ENCODE measurements around the gene ADGRG3.

The ADGRG3 gene

DNA sequence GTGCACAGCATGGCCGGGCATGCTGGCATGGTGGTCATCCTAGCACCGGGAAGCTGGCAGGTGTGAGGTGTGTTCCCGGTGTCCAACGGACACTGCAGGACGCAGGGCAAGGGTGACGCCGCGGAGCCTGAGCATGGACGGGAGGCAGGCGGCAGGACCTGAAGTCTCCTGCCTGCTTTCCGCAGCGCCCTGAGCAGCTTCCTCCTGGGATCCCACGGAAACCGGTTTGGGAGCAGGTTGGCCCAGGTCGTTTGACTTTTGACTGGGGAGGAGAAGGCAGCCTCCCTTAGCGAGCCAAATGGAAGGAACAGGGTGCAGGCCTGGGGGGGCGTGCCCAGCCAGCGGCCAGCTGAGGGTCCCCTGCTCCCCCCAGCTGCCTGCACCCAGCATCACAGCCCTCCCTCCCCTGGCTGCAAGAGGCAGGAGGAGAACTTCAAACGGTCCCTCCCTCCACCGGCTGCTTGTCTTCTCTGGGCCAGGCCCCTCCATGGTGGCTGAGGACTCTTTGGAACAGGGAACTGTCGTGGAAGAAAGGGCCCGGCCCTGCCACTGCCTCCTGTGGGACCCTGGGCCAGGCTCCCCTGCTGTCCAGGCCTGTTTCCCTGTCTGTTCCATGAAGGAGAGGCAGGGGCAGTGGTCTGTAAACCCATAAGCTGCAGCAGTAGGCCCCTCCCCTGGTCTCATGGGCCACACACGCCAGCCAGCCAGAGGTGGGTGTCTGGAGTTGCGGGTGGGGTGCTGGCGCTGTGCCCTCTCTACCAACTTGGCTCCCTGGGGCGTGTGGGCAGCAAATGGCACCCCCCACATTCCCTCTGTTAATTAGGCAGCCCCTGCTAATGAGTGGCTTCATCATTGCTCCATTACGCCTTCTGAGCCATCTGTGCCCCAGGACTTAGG lies 47.5 kb upstream of the ADGRG3 start:
- TF ChIP-seq, protein P1, sequence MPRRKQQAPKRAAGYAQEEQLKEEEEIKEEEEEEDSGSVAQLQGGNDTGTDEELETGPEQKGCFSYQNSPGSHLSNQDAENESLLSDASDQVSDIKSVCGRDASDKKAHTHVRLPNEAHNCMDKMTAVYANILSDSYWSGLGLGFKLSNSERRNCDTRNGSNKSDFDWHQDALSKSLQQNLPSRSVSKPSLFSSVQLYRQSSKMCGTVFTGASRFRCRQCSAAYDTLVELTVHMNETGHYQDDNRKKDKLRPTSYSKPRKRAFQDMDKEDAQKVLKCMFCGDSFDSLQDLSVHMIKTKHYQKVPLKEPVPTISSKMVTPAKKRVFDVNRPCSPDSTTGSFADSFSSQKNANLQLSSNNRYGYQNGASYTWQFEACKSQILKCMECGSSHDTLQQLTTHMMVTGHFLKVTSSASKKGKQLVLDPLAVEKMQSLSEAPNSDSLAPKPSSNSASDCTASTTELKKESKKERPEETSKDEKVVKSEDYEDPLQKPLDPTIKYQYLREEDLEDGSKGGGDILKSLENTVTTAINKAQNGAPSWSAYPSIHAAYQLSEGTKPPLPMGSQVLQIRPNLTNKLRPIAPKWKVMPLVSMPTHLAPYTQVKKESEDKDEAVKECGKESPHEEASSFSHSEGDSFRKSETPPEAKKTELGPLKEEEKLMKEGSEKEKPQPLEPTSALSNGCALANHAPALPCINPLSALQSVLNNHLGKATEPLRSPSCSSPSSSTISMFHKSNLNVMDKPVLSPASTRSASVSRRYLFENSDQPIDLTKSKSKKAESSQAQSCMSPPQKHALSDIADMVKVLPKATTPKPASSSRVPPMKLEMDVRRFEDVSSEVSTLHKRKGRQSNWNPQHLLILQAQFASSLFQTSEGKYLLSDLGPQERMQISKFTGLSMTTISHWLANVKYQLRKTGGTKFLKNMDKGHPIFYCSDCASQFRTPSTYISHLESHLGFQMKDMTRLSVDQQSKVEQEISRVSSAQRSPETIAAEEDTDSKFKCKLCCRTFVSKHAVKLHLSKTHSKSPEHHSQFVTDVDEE (CRISPR knock-in tag; IDR thresholded peaks at IDR 0.05) = no peak
- ATAC-seq = no peak

DNA sequence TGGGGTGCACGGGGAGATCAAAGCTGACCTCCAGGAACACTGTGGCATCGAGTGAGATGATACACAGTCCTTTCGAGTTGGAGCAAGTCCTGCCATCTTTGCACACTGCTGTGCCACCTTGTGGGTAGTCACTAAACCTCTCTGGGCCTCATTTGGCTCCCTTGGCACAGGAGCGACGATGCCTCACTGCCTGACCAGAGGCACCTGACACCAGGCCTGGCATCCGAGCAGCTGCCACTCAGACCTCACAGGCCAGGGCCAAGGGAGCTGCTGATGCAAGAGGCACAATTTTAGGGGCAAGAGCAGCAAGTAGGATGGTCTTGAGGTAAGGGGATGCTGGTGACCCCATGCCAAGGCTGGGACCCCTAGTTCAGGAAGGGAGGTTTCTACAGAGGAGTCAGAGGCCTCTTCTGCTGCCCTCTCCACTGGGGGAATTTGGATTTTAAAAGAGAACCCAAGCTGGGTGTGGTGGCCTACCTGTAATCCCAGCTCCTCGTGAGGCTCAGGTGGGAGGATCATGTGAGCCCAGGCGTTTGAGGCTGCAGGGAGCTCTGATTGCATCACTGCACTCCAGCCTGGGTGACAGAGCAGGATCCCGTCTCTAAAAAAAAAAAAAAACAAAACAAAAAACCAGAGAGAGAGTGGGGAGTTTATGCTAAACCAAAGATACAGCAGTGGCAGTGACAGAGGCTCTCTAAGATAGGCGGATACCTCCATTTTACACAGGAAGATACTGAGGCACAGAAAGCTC lies 46.4 kb upstream of the ADGRG3 start:
- TF ChIP-seq ARNTL (CRISPR knock-in tag; IDR thresholded peaks at IDR 0.05; ENCODE audit: borderline replicate concordance, low read depth) (no peak), ZNF565 (CRISPR knock-in tag; conservative IDR thresholded peaks at IDR 0.05; ENCODE audit: low read depth) (no peak), ZC3H10 (CRISPR knock-in tag; IDR thresholded peaks at IDR 0.05) (no peak), ZFP30 (CRISPR knock-in tag; IDR thresholded peaks at IDR 0.05) (no peak), ESRRG (CRISPR knock-in tag; IDR thresholded peaks at IDR 0.05) (no peak), TOX (CRISPR knock-in tag; IDR thresholded peaks at IDR 0.05; ENCODE audit: borderline replicate concordance) (no peak)
- no peak for ATAC-seq

DNA sequence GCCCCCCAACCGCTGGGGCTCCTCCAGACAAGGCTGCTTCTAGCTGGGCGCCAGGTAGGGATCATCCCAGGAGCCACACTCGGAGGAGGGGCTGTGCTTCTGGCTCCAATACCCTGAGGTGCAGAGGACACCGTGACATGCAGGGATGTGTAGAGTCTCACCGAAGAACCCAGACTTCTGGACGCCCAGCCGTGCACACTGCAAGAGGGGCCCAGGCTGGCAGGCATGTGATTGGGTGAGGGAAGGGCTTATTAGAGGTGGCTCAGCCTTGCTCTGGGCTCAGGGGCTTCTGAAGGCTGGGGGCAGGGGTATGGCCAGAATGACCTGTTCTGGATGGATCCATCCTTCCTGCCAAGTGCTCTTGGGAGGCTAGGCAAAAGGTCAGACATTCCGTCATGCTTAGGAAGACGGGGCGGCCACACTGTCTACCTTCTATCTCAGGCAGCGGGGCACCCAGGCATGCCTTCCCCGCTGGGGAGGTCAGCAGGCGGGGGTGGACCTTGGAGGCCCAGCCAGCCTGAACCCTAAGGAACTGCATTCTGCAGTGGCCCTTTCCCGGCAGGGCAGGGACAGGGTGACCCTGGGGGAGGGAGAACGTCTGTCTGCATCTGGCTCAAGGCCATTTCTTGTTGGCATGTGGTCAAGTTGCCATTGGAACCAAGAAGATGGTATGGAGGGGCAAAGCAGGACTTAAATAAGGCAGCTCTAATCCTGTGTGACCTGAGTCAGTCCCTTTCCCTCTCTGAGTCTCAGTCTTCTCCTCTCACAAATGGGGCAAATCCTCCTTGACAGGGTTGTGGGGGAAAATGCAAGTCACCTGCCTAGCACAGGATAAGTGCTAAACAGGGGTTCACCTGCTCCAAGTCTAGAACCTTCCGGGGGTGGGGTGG lies 45.5 kb upstream of the ADGRG3 start:
- ATAC-seq = no peak
- TF ChIP-seq TOX (CRISPR knock-in tag; IDR thresholded peaks at IDR 0.05; ENCODE audit: borderline replicate concordance) (no peak), SNAI2 (CRISPR knock-in tag; IDR thresholded peaks at IDR 0.05) (no peak), ZNF70 (CRISPR knock-in tag; IDR thresholded peaks at IDR 0.05) (no peak), OSR1 (CRISPR knock-in tag; IDR thresholded peaks at IDR 0.05) (no peak), TCF4 (CRISPR knock-in tag; IDR thresholded peaks at IDR 0.05; ENCODE audit: borderline replicate concordance) (no peak), BACH2 (CRISPR knock-in tag; IDR thresholded peaks at IDR 0.05; ENCODE audit: borderline replicate concordance) (no peak)
- TF ChIP-seq, protein P2, sequence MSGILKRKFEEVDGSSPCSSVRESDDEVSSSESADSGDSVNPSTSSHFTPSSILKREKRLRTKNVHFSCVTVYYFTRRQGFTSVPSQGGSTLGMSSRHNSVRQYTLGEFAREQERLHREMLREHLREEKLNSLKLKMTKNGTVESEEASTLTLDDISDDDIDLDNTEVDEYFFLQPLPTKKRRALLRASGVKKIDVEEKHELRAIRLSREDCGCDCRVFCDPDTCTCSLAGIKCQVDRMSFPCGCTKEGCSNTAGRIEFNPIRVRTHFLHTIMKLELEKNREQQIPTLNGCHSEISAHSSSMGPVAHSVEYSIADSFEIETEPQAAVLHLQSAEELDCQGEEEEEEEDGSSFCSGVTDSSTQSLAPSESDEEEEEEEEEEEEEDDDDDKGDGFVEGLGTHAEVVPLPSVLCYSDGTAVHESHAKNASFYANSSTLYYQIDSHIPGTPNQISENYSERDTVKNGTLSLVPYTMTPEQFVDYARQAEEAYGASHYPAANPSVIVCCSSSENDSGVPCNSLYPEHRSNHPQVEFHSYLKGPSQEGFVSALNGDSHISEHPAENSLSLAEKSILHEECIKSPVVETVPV (CRISPR knock-in tag; IDR thresholded peaks at IDR 0.05) = no peak
- TF ChIP-seq, protein P3, sequence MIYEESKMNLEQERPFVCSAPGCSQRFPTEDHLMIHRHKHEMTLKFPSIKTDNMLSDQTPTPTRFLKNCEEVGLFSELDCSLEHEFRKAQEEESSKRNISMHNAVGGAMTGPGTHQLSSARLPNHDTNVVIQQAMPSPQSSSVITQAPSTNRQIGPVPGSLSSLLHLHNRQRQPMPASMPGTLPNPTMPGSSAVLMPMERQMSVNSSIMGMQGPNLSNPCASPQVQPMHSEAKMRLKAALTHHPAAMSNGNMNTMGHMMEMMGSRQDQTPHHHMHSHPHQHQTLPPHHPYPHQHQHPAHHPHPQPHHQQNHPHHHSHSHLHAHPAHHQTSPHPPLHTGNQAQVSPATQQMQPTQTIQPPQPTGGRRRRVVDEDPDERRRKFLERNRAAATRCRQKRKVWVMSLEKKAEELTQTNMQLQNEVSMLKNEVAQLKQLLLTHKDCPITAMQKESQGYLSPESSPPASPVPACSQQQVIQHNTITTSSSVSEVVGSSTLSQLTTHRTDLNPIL (CRISPR knock-in tag; IDR thresholded peaks at IDR 0.05; ENCODE audit: low read depth) = no peak

DNA sequence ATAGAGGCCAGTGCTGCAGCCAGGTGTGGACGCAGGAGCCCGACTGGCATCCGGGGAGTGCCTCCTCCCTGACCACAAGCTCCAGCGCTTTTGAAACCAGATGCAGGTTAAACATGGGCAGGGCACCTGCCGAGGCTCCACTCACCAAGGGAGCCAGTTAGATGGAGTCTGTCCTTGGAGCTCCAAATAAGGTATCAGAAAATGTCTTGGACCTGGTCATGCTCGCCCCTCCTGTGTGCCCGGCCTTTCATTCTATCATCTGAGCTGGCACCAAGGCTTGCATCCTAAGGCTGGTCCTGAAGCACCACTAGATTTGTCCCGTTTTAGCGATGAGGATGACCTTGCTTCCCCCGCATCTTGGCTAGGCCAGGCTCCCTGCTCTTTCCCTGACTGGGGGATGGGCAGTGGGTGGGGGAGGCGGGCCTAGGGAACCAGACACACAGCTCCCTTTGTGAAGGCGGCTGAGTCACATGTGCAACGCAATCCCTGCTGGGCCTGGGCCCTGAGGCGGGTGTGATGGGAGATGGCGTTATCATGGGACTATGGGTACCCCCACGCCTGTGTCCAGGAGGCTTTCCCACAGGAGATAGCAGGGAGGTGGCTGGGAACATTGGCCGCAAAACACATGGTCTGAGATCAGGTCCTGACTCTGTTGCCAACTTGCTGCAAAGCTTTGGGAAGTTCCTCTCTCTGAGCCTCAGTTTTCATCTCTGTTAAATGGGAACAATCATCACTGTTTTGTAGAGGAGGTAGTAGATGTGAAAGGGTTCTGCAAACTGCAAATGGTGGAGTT lies 44.7 kb upstream of the ADGRG3 start:
- no peak for ATAC-seq
- TF ChIP-seq GLIS3 (CRISPR knock-in tag; IDR thresholded peaks at IDR 0.05) (no peak), TOX (CRISPR knock-in tag; IDR thresholded peaks at IDR 0.05; ENCODE audit: borderline replicate concordance) (no peak), TCF4 (CRISPR knock-in tag; IDR thresholded peaks at IDR 0.05; ENCODE audit: borderline replicate concordance) (no peak), ESRRG (CRISPR knock-in tag; IDR thresholded peaks at IDR 0.05) (no peak), ZFP3 (CRISPR knock-in tag; IDR thresholded peaks at IDR 0.05) (no peak), ISL1 (CRISPR knock-in tag; IDR thresholded peaks at IDR 0.05) (no peak), RARB (CRISPR knock-in tag; IDR thresholded peaks at IDR 0.05) (no peak), ZNF70 (CRISPR knock-in tag; IDR thresholded peaks at IDR 0.05) (no peak), ARNTL (CRISPR knock-in tag; IDR thresholded peaks at IDR 0.05; ENCODE audit: borderline replicate concordance, low read depth) (no peak), PPARA (CRISPR knock-in tag; IDR thresholded peaks at IDR 0.05; ENCODE audit: borderline replicate concordance) (no peak), CSDC2 (CRISPR knock-in tag; IDR thresholded peaks at IDR 0.05) (no peak), SNAI2 (CRISPR knock-in tag; IDR thresholded peaks at IDR 0.05) (no peak), ZC3H10 (CRISPR knock-in tag; IDR thresholded peaks at IDR 0.05) (no peak), ZNF8 (CRISPR knock-in tag; IDR thresholded peaks at IDR 0.05) (no peak)
- TF ChIP-seq, protein P3 (CRISPR knock-in tag; IDR thresholded peaks at IDR 0.05; ENCODE audit: low read depth) = no peak
- TF ChIP-seq, protein P2 (CRISPR knock-in tag; IDR thresholded peaks at IDR 0.05) = no peak
